ENCODE data around the gene RPP25L. TPM values are rescaled to one million over a fixed set of nuclear protein-coding genes. Genes with fewer than 3 reads are reported as not detected.

Gene RPP25L
- total RNA-seq, 1 donor from 2014 or later: 15.5 TPM

DNA sequence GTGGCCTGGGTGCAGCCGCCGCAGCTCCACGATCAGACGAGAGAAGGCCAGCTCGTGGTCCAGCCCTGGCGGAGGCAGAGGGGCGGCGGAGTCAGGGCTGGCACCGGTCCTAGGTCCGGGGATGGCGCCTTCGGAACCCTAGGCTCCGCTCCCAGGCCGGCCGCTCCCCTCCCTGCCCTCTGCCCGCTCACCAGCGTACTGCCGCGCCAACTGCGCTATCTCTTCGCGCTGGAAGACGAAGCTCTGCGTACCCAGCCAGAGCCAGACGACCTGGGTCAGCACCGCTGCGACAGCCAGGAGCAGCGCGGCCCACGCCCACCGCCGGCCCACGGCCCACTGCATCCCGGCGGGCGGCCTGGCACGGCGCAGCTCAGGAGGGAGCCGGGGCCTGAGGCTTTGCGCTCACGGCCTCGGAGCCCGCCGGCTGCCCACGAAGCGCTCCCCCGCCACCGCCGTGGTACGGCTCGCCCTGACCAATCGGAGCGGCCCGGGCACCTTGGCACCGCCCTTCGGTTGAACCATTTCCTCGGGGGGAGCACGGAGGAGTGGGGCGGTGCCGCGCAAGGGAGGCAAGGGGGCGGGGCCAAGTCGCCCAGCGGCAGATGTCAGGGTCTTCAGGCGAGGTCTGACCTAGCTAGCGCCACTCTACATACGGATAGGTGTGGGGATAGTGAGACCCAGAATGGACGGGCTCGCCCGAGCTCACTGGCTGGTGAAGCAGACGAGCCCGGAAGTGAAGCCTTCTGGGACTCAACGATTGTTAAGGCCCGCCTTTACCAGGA lies 25.6 kb upstream of the RPP25L start, which contains the start of gene SIGMAR1:
TSS of gene SIGMAR1 (minus strand) at position 432 of the 782 bp plus-strand sequence. CDS start at position 342, 90 bp downstream.
- DNase-seq (ENCODE audit: low read depth in 2 of 2): peak; percentile 93

DNA sequence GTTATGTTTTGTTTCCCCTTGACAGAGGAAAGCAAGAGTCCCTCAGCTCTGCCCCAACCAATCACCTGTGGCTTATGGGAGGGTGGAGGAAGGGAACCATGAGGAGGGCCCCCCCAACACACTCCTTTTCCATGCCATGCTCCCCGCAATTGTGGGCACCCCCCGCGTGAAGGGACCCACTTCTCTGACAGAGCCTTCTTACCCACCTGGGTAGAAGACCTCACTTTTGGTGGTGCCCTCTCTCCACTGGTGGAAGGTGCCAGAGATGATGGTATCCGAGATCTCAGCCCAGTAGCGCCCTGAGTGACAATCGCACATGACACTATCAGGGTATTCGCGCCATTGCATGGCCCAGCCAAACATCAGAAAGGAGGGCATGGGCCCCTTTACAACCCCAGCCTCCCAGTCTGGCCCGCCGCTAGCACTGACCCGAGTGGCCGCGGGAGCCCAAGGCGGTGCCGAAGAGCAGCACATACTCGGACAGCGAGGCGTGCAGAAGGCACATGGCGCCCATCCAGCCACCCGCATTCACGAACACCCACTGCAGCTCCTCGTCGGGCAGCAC lies 25.0 kb upstream of the RPP25L start:
- DNase-seq (ENCODE audit: low read depth in 2 of 2): no peak

DNA sequence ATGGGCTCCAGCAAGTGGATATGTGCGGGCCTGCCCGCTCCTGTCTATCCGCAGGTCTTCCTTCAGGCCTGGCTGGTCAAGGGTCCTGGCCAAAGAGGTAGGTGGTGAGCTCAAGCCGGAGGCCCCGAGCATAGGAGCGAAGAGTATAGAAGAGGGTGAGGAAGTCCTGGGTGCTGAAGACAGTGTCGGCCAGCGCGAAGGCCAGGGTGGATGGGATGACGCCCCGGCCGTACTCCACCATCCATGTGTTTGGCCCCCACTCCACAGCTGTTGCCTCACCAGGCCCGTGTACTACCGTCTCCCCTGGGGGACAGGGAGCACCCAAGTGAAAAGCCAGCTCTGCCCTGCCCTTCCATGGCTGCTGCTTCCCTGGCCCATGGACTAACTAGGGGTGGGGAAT lies 23.7 kb upstream of the RPP25L start:
- no peak for DNase-seq (ENCODE audit: low read depth in 2 of 2)

DNA sequence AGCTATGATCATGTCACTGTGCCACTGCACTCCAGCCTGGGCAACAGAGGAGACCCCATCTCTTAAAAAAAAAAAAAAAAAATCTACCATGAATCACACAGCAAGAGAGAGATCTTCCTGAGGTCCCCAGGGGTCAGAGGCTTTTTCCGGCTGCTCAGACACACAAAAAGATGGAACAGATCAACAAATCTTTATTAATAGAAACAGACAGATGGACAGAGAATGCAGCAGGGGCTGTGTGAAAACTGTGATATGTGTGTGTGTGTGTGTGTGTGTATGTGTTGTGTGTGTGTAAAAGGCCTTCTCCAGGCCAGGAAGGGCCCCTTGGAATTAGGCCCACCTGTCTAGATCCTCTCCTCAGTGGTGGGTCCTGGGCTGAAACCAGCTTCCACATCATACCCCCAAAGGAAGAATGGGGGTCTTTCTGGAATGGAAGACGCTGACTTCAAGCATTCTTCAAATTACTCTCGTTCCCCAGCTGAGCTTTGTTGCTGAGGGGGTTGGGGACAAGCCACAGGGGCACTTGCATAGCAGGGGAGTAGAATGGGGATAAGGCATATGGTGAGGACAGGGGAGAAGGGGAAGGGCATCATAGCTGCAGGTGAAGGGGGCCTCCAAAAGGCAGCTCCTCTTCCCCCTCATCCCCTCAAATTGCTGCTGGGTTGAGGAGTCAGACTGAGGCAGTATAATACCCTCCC lies 22.8 kb upstream of the RPP25L start:
- DNase-seq (ENCODE audit: low read depth in 2 of 2): peak in 1 of 2 donors; percentile 30

DNA sequence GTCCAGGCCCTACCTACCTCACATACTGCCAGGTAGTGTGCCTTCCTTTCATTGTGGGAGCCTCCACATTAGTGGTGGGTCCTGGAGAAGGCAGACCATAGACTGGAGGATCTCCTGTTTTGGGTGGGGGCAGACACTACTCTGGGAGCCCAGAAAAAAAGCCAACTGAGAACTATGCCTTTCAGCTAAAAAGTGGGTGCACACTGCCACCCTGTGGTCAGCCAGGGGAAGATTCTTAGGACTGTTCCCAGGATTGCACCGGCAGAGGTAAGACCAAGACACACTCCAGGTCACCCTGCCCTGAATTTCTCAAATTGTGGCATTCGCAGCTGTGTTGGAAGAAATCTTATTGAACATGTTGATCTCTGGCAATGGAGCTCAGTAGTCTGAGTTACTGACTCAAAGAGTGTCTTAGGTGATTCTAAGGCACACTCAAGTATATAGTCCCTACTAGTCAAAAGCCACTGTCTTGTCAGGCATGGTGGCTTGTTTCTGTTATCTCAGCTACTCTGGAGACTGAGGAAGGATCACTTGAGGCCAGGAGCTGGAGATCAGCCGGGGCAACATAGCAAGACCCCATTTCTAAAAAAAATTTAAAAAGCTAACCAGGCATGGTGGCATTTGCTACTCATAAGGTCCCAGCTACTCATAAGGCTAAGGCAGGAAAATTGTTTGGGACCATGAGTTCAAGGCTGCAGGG lies 22.1 kb upstream of the RPP25L start:
- peak; percentile 71 to 74 for DNase-seq (ENCODE audit: low read depth in 2 of 2)

DNA sequence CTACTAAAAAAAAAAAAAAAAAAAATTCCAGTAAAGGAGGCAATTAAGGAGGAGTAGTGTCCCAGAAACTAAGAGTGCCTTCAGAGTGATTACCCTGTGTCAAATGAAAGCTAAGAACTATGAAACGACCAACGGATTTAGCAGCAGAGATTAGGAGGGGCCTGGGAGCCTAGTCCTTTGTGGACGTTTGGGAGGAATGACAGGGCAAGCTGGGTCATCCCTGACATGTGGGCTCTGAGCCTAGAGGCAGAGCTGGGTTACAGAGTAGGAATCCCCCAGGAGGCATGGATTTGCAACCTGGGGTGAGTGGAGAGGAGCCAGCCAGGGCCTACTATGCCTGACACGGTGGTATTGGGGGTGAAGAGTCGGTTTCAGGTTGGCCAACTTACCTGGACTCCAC lies 21.3 kb upstream of the RPP25L start:
- no peak for DNase-seq (ENCODE audit: low read depth in 2 of 2)

DNA sequence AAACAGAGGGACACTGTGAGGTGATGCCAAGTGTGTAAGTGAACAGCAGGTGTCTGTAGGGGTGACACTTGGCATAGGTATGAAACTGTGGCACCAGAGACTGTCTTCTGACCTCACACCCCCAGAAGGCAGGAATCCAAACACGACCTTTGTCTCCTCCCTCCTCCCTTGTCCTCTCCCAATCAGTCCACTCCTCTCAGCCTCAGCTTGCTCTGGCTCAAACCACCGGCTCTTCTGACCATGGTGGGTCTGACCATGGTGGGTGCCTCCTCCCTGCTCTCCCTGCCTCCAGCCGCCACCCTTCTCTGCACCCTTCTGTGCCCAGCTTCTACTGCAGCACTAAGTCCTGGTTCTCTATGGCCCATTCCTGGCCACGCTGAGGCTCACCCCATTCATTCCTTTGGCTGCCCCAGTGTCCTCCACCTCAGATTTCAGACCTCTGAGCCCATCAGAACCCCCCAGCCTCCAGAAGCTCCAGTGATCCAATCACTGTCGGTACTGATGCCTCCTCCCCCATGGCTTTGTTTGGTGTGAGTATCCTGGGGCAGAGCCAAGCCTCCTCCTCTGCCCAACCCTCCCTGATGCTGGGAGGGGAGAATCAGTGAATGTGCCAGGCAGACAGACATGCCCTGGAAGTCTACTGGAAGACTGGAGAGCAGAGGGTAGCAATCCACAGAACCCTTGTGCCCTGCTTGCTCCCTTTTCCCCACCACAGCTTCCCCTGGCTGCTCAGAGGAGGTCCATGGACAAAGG lies 18.7 kb upstream of the RPP25L start:
- no peak for DNase-seq (ENCODE audit: low read depth in 2 of 2)

DNA sequence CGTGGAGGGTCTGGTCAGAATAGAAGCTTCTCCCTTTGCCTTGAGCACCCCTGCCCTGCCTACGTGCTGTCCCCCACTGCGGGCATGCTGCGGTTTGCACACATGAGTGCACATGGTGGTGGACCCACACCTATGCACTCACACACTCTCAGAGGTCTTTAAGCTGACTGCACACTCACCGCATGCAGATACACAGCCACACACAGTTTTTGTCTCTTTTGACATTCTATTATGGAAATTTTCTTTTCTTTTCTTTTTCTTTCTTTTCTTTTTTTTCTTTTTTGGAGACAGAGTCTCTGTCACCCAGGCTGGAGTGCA lies 17.6 kb upstream of the RPP25L start:
- DNase-seq (ENCODE audit: low read depth in 2 of 2): no peak

DNA sequence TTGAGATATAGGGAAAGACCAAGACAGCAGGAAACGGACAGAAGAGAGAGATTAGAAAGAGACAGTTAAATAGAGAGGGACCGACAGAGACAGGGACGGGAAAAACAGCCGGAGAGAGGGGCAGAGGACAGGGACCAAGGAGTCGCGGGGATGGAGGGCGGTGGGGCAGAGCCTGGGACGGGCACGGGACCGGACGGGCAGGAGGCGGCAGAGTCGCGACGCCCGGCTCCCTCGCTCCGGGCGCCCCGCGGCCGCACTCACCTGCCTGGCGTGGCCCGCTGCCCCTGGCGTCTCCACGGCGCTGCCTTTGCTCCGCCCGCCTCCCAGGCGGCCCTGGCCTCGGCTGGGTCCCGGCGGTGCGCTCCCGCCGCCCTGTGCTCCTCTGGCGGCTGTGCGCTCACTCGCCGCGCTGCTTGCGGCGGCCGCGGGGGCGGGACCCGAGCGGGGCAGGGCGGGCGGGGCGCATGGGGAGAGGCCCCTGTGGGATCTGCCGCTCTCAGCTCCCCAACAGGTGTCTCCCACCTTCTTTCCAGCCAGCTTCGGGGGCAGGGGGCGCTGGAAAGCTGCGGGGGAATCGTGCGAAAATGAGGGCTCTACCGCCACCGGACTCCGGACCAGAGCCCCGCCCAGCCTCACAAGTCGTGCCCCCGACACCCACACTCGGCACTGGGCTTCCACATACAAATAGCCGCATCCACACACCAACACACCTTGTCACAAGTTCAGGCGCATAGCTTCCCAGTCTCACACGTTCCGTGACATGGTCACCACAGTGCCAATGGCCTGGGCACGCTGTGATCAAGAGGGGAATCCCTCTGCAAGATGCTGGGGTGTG lies 17.0 kb upstream of the RPP25L start, which contains the start of gene ARID3C:
TSS of gene ARID3C (minus strand) at position 411 of the 835 bp plus-strand sequence. CDS start 1,052 bp downstream, outside the sequence.
- DNase-seq (ENCODE audit: low read depth in 2 of 2): no peak

DNA sequence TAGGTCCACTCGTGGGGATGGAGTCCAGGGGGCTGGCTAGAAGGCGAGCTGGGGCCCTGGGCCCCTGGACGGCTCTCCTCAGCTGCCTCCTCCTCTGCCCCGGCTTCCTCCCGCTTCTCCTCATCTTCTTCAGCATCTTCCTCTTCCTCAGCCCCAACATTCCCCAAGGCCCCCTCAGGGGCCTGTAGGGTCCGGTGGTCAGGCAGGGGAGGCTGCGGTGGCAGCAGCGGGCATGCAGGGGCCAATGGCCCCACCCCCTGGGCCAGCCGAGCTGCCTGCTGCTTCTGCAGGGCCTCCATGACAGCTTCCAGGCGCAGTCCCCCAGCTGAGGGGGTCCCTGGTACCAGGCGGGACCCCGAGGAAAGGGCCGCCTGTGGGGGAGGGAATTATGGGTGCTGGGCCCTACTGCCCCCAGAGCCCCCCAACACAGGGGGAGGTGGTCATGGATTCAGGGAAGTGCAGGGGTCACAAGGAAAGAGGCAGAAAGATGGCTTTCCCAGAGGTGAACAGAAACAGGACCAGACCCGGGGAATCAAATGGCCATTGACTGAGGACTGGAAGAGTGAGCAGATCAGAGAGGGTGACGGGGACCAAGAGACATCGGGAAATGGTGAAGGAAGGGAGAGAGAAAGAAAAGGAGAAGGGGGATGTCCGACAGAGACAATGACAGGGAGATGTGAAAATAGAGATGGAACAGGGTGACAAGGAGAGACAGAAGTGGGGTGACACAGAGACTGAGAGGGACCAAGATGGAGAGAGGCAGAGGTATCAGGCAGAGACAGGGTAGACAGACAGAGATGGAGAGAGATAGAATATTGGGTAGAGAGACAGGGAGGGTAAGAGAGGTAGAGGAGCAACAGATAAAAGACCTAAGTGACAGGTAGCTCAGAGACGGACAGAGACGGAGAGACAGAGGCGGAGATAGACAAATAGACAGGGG lies 16.1 kb upstream of the RPP25L start:
- DNase-seq (ENCODE audit: low read depth in 2 of 2): no peak

DNA sequence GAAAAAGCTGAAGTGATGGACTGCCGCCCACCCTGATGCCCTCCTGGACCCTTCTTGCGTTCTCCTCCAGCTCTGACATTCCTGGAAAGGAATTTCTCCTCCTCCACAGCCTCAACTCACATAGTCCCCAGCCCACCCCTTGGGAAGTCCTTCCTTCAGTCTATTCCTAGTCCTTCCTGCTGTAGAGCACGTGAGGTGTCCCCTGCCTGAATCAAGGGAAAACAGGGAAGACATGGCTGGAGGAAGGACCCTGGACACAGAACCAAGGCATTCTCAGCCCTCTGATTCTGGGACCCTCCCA lies 13.2 kb upstream of the RPP25L start:
- DNase-seq (ENCODE audit: low read depth in 2 of 2): no peak

DNA sequence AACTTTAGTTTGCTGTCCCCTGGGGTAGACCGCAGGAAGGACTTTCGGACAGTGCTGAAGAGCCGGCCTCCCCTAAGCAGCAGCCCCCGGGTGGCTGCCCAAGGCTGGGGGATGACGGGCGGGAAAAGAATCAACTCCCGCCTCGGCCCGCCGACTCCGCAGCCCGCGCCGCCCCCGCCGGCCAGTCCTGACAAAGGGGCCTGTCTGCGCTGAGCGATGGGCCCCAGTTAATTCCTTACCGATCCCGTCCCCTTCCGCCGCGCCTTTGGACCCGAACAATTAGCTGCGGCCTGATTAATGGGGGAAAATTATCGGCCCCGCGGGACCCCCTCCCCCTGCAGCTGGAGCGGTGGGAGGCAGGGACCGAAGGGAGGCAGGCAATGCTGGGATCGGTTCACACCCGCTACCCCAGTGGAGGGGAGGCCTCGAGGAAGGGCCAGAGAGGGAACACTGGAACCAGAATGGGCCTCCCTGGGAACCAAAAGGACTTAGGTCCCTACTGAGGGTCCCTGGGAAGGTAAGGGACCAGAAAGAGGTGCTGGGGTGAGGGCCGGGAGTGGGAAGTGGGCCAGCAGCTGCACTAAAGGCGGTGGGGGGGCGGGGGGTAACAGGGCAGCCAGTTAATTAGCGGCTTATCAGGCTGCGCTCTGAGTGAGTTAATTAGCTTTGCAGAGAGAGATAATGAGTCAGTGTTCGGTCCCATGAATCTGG lies 12.7 kb upstream of the RPP25L start:
- DNase-seq (ENCODE audit: low read depth in 2 of 2): no peak

DNA sequence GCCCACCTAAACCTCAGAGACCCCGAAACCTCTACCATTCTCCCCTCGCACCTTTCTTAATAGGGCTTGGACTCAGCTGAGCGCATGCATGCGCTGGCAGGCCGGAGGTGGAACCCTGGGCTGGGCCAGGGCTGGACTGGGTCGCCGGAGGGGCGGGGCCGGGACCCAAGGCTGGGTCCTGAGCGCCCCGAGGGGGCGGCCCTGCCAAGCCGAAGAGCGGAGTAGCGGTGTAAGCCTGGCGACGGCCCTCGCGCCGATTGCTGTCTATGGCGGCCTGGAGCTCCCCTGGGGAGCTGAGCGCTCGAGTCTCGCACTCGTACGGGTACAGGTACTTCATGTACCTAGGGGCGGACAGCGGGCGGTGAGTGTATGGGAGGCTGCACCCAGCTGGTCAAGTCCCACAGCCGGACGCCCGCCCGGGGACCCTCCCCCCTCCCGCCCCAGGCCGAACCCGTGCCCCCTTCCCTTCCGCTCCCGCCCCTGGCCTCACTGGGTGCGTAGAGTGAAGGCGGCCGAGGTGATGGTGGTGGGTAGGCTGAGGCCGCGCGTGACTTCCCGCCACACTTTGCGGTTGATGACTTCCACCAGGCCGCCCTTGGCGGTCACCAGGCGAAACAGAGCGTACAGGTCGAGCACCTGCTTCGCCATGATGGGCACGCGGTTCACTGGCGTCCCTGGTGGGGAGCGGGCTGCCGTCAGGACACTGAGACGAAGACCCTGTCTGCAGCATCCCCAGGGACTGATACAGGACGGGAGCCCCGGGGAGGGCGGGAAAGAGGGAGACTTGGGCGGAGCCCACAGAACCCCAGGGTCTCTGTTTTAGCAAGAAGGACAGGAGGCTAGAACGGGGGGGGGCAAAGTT lies 11.7 kb upstream of the RPP25L start:
- no peak for DNase-seq (ENCODE audit: low read depth in 2 of 2)

DNA sequence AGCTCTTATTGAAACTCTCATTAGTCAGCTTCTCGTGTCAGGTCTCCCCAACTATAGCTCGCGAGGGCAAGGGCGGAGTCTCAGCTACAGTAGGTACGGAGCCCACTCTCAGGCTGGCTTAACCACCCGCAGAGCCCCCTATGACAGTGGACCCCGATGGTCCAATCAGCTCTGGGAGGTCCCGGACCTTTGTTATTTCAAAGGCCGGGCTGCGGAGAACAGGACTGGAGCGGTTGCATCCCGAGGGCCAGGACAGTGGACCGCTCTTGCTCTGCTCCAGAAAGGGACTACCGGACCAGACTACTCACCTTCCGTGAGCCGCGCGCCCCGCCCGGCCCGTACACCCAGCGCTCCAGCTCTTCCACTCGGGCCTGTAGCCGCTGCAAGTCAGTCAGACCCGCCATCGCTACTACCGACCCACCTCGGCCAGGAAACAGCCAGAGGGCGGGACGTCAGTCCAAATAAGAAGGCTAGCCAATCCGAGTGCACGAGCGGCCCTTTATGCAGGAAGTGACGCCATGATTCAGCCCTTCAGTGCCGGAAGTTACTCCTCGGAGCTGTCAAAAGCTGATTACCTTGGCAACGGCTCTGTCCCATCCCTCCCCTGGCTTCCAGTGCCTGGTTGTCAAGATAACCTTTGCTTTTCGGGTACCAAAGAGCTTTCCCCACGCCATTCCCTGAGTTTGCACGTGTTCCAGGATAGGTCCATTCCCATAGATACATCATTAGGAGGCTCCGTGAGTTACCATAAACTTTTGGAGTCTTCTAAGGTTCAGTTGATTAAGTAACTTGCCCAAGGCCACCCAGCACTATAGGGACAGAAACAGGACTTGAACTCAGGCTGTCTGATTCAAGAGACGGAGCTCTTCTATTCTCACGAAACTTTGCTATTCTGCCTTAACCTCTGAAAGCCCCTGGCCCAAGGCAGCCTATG lies 8.4 kb upstream of the RPP25L start, which contains the start of gene DCTN3:
TSS of gene DCTN3 (minus strand) at position 435 of the 934 bp plus-strand sequence. CDS start at position 404, 31 bp downstream.
- peak; percentile 95 to 96 for DNase-seq (ENCODE audit: low read depth in 2 of 2)

DNA sequence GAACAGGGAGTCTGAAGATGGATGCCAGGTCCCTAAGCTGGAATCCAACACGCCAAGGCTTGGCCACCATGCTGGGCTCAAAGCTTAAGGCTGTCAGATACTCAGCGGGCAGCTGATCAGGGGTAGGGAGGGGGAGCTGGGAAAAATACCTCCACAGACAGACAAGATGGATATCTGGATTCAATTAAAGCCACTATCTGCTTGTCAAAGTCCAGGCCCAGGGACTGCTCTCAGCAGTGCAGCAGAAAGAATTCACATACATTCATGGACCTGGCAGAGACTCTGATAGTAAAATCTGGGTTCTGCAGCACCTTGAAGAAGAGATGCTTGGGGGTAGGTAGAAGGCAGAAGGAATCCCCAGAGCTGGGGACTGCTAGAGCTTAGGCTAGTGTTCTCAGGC lies 3.2 kb upstream of the RPP25L start:
- DNase-seq (ENCODE audit: low read depth in 2 of 2): no peak

DNA sequence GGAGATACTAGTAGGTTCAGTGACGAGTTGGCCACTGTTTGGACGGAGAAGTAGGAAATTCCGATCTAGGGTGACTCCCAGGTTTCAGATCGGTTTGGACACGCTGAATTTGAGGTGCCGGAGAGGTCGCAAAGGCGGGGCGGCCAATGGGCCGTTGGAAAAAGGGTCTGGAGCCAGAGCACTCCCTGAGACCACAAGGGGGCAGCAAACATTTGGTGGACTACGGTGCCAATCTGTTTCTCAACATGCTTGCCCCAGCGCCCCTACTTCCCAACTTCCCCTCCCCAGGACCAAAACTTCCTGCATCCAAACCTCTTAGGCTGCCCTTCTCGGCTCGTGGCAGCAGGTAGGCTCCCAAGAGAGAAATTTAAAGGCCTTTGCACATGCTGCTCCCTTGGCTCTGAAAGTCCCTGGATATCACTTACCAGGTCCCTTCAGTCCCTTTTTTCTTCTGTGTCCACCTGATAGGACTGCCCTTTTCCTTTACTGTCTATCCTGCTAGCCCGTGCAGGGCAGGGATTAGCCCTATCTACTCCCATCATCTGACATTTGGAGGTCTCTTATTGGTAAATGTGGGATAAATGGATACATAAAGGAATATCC lies 992 bp upstream of the RPP25L start:
- DNase-seq (ENCODE audit: low read depth in 2 of 2): peak; percentile 78 to 82

All from lung microvascular endothelial cell (primary cell).